Loucy (cell line): ENCODE data around the gene AKAP6.

Source experiments
- H2AFZ ChIP-seq: fragments of 200-600 bp; sonication (generic); 2 replicates; pipeline ENCODE4 v1.6.0; 2016; ENCODE audit warnings: antibody characterized with exemption, mild to moderate bottlenecking, low read length, moderate library complexity
- H3F3A ChIP-seq: fragments of 200-600 bp; 2 replicates; pipeline ENCODE4 v1.6.0; 2016; ENCODE audit warnings: antibody characterized with exemption, low read depth, mild to moderate bottlenecking
- H3K27me3 ChIP-seq: fragments of 200-600 bp; sonication (generic); 2 replicates; pipeline ENCODE4 v1.6.1; 2014; ENCODE audit warnings: low read length, mild to moderate bottlenecking; ENCODE audit not compliant: insufficient read depth, poor library complexity, severe bottlenecking
- H3K36me3 ChIP-seq: fragments of 200-600 bp; sonication (generic); 2 replicates; pipeline ENCODE4 v1.6.1; 2016; ENCODE audit warnings: low read length; ENCODE audit not compliant: insufficient read depth
- H3K4me1 ChIP-seq: fragments of 200-600 bp; sonication (generic); 2 replicates; pipeline ENCODE4 v1.5.1; 2014; ENCODE audit warnings: low read length, mild to moderate bottlenecking; ENCODE audit not compliant: insufficient read depth, poor library complexity, severe bottlenecking
- H3K4me2 ChIP-seq: fragments of 200-600 bp; sonication (generic); 2 replicates; pipeline ENCODE4 v1.6.0; 2014; ENCODE audit warnings: antibody characterized with exemption, low read length, low read depth, mild to moderate bottlenecking; ENCODE audit not compliant: poor library complexity, severe bottlenecking
- H3K4me3 ChIP-seq: fragments of 200-600 bp; sonication (generic); 2 replicates; pipeline ENCODE4 v1.5.1; 2014; ENCODE audit warnings: low read length, mild to moderate bottlenecking, mixed read lengths; ENCODE audit not compliant: poor library complexity, severe bottlenecking
- H3K79me2 ChIP-seq: fragments of 200-600 bp; sonication (generic); 2 replicates; pipeline ENCODE4 v1.6.1; 2014; ENCODE audit warnings: low read length; ENCODE audit not compliant: insufficient read depth
- H3K9ac ChIP-seq: fragments of 200-600 bp; sonication (generic); 2 replicates; pipeline ENCODE4 v1.6.0; 2014; ENCODE audit warnings: mild to moderate bottlenecking, low read depth, low read length, moderate library complexity; ENCODE audit not compliant: poor library complexity, severe bottlenecking
- H3K9me2 ChIP-seq: fragments of 200-600 bp; sonication (generic); replicated peaks from 2 replicates; pipeline ENCODE4 v1.6.1; 2016; ENCODE audit warnings: low read depth, low read length, mixed read lengths
- H3K9me3 ChIP-seq: fragments of 200-600 bp; sonication (generic); 2 replicates; pipeline ENCODE4 v1.6.1; 2014; ENCODE audit warnings: mild to moderate bottlenecking, antibody characterized with exemption, low read length, low read depth; ENCODE audit not compliant: insufficient read depth
- H4K20me1 ChIP-seq: fragments of 200-600 bp; sonication (generic); 2 replicates; pipeline ENCODE4 v1.6.0; 2014; ENCODE audit warnings: antibody characterized with exemption, low read length, mild to moderate bottlenecking; ENCODE audit not compliant: insufficient read depth, poor library complexity, severe bottlenecking
- CTCF ChIP-seq: fragments of 200-600 bp; sonication (generic); conservative IDR thresholded peaks from 2 replicates; pipeline ENCODE4 v1.5.1; 2014; ENCODE audit warnings: mild to moderate bottlenecking, antibody characterized with exemption, low read length
- EZH2phosphoT487 ChIP-seq: fragments of 200-600 bp; IDR thresholded peaks from 2 replicates; pipeline ENCODE4 v1.6.1; 2018; ENCODE audit warnings: antibody characterized with exemption, mild to moderate bottlenecking, moderate library complexity, borderline replicate concordance

Gene AKAP6

GRCh38 chr14:32808644-32809043, 479.5 kb downstream of the AKAP6 start:
- Histone ChIP-seq H3K4me1 (no peaks in the 10 kb centered on the region), H3K9ac (no peak overlapping the region), H2AFZ (no peak overlapping the region), H3F3A (no peaks in the 10 kb centered on the region), H3K9me2 (no peaks in the 10 kb centered on the region), H3K4me2 (no peak overlapping the region), H3K79me2 (no peaks in the 10 kb centered on the region), H3K9me3 (no peaks in the 10 kb centered on the region), H3K36me3 (no peaks in the 10 kb centered on the region), H3K4me3 (no peak overlapping the region), H3K27me3 (no peaks in the 10 kb centered on the region), H4K20me1 (no peaks in the 10 kb centered on the region)
- no peak for TF ChIP-seq CTCF
- TF ChIP-seq EZH2phosphoT487 = no peak

GRCh38 chr14:32809255-32809654, 480.2 kb downstream of the AKAP6 start:
- TF ChIP-seq EZH2phosphoT487 (no peak), CTCF (no peak)
- Histone ChIP-seq H3K4me2 (no peak overlapping the region), H2AFZ (no peak overlapping the region)

GRCh38 chr14:32813401-32813800, 484.3 kb downstream of the AKAP6 start:
- Histone ChIP-seq H2AFZ (no peak overlapping the region), H3K36me3 (no peaks in the 10 kb centered on the region), H3K9ac (no peak overlapping the region), H3K9me2 (no peaks in the 10 kb centered on the region), H4K20me1 (no peaks in the 10 kb centered on the region), H3F3A (no peaks in the 10 kb centered on the region), H3K79me2 (no peaks in the 10 kb centered on the region), H3K4me2 (no peak overlapping the region), H3K4me1 (no peaks in the 10 kb centered on the region), H3K9me3 (no peaks in the 10 kb centered on the region), H3K27me3 (no peaks in the 10 kb centered on the region), H3K4me3 (no peak overlapping the region)
- TF ChIP-seq CTCF = no peak
- TF ChIP-seq EZH2phosphoT487 = no peak

More at GRCh38 chr14:32809255-32809654, 480.2 kb downstream of the AKAP6 start:
- H3K27me3 ChIP-seq = no peaks in the 10 kb centered on the region
- no peaks in the 10 kb centered on the region for H3K9me2 ChIP-seq
- H3K79me2 ChIP-seq = no peaks in the 10 kb centered on the region
- no peak overlapping the region for H3K4me3 ChIP-seq
- no peaks in the 10 kb centered on the region for H4K20me1 ChIP-seq
- no peaks in the 10 kb centered on the region for H3F3A ChIP-seq
- no peaks in the 10 kb centered on the region for H3K9me3 ChIP-seq
- H3K4me1 ChIP-seq = no peaks in the 10 kb centered on the region
- no peak overlapping the region for H3K9ac ChIP-seq
- H3K36me3 ChIP-seq = no peaks in the 10 kb centered on the region
